HG03280 (cell line): ENCODE measurements around the gene PDSS2.
"Not testable (repeated sequence)": the region's sequence is repeated elsewhere in the genome, so short reads cannot be mapped to it uniquely, and the experiment has no call there.

Experiments used
- ATAC-seq: cut with Tn5 transposase; IDR thresholded peaks from one replicate; pipeline ENCODE4 v1.9.1; 2021; ENCODE audit warnings: mild to moderate bottlenecking, moderate library complexity; ENCODE audit not compliant: unreplicated experiment

PDSS2 gene

DNA sequence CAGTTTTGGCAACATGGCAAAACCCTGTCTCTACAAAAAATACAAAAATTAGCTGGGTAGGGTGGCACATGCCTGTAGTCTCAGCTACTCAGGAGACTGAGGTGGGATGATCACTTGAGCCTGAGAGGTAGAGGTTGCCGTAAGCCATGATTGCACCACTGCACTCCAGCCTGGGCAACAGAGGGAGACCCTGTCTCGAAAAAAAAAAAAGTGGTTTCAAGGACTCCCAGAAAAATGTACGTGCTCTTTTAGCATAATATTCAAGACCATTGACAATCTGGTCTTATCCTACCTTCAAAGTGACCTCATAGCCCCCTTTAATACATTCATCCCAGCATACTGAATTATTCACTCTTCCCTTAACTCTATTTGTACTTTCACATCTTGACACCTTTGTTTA lies 16.0 kb upstream of the PDSS2 start:
- not testable (repeated sequence) for ATAC-seq

DNA sequence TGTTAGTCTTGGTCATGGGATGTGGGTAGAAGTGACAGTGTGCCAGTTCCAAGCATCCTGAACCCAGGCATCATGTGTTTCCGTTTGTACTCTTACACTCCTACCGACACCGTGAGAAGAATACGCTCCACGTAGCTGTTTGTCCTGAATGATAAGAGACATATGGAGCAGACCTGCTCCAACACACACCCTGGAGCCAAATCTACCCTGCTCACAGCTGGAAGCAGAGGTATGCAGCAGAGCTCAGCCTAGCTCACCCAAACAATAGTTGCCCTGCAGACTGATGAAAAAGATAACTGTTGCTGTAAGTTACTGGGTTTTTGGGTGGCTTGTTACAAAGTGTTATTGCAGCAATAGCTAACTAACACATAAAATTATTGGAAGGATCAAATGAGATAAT lies 14.3 kb upstream of the PDSS2 start:
- no peak for ATAC-seq

DNA sequence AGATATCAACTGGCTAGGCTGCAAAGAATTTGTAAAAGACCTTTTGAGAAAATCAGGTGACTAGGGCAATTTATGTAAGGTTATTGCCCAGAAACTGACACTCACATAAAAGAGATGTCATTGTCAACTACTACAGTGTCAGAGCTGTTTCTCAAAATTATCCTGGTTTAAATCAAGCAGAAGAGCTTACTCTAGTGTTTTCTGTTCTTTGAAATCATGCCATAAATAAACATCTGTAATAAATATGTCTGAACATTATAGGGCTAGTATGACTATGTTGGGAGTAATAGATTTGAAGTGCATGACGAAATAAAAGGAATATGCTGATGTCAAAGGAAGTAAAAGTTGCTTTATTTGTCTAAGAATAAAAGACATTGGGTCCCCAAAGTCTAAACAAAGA lies 11.0 kb upstream of the PDSS2 start:
- ATAC-seq = no peak

DNA sequence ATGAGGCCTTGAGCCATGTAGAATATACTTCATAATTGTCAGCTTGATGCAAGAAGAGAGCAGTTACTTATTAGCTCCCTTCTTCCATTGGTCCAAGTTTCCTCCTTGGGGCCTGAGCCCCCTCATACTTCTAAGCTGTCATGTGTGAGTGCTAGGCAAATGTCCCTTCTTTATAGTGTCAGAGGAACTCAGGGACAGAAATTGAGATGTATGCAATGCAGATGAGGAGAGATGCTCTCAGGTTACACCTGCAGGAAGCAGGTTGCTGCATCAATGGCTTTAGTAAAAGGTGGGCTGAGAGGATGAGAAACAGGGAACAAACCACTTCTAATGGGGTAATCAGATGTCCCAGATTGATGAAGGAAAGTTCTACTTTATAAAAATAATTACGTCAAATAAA lies 6.7 kb upstream of the PDSS2 start:
- ATAC-seq = no peak

DNA sequence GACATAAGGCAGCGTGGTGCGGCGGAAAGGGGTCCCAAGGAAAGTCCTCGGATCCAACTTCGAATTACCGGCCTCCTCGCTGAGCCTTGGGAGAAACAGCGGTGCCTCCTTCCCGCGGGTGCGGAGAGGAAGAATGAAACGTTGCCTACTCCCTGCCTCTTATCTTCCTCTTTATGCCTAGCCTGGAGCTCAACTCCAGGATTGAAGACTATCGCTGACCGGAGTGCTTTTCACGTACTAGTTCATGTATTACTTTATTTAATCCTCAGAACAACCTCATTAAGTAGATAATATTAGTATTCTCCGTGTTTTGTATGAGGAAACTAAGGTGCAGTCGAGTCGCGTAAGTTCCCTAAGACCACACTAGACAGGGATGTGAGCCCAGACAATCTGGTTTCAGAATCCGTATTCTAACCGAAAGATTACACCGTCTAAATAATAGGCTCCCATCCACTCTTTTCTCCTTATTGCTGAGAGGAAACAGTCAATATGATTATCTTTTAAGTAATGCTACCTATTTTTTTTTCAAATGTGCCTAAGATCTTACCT lies 793 bp upstream of the PDSS2 start:
- ATAC-seq = no peak

DNA sequence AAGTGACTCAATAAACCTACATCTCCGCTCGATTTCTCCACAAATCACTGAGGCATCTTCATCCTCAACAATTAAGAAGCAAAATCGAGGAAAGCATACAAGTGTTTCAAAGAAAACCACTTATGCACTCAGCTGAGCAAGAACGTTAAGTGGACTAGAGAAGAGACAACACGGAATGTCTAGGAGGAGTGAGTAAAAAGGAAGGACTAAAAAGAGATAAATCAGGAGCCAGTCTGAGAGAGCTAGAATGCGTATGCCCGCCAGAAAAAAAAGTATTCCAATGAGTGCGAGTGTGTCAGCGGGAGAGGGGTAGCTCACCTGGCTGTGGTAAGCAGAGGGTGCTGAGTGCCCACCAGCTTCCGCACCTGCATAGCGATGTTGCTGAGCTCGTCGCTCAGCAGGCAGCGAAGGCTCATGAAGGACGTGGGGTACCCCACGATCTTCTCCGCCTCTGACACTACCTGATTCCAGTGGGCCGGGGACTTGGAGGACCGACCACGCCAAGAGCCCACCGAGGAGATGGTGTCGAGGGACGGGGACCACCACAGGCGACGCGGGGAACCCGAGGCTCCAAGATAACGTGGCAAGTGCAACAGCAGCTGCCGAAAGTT lies 587 bp downstream of the PDSS2 start:
- ATAC-seq = peak; percentile 30

DNA sequence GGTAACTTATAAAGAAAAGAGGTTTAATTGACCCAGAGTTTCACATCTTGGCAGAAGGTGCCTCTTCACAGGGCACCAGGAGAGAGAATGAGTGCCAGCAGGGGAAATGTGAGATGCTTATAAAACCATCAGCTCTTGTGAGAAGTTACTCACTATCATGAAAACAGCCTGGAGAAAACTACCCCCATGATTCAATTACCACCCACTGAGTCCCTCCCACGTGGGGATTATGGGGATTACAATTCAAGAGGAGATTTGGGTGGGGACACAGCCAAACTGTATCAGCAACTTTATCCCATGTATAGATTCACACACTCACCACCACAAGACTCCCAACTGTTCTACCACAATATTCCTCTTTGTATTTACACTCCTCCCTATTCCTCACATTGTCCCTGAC lies 10.6 kb downstream of the PDSS2 start:
- ATAC-seq = no peak

DNA sequence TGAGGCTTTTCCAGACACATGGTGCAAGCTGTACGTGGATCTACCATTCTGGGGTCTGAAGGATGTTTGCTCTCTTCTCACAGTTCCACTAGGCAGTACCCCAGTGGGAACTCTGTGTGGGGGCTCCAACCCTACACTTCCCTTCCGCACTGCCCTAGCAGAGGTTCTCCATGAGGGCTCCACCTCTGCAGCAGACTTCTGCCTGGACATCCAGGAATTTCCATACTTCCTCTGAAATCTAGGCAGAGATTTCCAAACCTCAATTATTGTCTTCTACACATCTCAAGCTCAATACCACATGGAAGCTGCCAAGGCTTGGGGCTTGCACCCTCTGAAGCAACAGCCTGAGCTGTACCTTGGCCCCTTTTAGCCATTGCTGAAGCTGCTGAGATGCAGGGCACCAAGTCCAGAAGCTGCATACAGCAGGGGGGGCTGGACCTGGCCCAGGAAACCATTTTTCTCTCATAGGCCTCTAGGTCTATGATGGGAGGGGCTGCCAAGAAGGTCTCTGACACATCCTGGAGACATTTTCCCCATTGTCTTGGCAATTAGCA lies 11.6 kb downstream of the PDSS2 start:
- ATAC-seq = no peak

DNA sequence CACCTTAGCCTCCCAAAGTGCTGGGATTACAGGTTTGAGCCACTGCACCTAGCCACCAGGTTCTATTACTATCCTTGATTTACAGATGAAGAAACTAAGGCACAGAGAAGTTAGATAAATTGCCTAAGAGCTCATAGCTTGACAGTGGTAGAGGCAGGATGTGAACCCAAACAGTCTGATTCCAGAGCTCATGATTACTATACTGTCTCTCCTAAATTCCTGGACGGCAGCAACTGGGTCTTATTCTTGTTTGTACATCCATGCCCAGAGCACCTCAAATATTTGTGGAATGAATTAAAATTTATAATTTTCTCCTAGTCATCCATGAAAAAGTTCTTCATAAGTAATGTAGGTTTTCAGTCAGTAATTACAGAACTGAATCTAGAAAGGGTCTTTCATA lies 15.1 kb downstream of the PDSS2 start:
- ATAC-seq = no peak

DNA sequence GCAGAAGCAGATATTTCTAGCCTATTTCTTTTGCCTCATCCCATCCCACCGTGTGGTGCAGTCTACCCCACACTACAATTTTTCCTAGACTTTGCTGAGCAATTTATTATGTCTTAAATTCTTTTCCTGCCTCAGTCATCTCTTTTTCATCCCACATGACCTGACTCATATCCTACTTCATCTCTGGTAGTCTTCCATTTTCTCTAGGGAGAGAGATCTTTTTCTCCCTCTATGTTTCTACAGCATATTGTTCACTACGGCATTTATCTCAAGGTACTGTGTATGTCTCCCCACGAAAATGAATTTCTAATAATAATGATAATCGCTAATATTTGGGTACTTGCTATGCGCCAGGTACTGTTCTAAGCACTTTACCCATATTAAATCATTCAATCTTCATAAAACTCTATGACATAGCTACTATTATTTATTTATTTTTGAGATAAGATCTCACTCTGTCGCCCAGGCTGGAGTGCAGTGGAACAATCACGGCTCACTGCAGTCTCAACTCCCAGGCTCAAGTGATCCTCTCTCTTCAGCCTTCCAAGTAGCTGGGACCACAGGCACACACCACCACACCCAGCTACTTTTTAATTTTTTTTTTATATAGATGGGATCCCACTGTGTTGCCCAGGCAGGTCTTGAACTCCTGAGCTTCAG lies 15.6 kb downstream of the PDSS2 start:
- ATAC-seq = no peak

DNA sequence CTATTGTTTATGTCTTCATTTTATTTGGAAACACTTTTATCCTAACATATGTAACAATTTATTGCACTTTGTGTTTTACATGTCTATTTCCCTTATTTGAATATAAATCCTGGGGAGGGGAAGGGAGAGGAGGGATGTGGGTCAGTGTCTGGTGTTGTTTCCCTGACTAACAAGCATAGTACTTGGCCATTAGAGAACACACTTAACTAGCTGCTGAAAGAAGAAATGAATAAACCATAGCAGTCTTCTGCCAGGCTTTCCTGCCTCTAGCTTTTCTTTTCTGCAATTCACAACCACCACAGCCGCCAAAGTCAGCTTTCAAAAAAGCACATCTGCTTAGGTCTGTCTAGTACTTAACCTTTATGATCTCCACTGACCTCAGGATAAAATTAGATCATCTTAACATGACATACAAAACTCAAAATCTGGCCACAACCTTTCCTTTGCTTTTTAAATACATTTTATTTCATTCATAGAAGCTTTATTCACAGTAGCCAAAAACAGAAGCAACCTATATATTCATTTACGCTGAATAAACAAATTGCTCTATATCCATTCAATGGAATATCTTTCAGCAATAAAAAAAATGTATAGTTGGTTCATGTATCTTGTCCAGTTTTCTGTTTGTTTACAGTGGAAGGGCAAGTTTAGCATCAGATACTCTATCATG lies 16.3 kb downstream of the PDSS2 start:
- ATAC-seq = no peak

DNA sequence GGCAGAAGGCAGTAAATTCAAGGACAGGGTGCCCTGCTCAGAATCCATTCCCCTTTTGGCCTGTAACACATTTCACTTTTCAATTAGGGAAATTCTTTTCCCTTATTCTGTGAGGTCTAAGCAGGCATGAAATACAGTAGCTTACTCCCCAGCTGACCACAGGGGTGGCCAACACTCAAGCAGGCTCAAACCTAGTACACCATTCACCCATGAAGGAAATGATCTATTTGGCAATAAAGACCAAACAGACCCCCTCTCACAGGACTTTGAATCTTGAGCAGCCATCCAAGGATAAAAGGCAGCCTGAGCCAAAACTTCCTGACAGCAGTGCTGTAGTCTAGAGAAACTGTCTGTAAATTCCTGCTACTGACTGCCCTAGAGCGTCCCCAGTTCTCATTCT lies 17.7 kb downstream of the PDSS2 start:
- no peak for ATAC-seq

DNA sequence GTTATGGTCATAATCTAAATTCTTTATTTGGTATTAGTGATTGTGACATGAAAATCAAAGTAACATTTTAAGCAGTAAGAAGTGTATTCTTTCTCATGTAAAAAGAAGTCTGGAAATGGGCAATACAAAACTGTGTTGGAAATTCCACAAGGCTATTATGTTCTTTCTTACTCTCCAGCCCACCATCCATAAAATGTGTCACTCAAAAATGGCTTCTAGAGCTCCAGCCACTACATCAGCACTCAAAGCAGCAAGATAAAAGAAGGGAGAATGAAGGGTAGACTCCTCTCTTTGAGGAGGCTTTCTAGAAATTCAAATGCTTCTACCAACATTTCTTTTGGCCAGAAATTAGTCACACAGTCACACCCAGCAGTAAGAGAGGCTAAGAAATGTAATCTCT lies 18.4 kb downstream of the PDSS2 start:
- ATAC-seq = no peak

DNA sequence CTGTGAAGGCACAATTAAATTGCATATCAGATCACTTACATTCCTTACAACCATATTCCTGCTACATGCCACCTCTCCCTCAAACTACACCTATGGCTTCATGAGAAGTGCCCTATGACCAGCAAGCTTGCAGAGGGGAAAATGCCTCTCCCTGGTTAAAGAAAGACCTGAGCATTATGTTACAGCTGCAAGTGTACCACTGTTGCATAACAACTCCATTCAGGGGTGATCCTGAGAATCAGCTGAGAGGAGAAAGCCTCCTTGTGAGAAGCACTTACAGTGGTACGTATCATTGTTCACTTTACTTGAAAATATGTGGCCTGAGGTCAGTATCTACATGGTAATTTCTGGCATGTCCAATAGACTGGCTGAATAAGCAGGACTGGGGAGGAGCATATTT lies 20.0 kb downstream of the PDSS2 start:
- ATAC-seq = no peak

DNA sequence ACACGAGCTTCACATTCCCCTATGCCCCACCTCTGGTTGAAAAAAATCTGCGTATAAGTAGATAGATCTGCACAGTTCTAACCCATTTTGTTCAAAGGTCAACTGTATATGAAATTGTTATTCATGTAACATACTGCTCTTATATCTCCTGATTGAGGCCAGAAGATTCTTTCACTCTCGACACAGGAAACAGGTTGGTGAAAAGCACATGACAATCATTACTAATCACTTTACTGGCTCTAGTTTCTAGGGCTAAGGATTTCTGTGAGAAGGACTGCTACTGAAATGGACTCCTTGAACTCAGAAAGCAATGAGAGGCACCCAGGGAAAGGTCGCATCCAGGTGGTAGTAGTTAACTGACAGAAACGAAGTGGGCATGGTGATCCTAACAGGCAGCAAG lies 21.7 kb downstream of the PDSS2 start:
- no peak for ATAC-seq

DNA sequence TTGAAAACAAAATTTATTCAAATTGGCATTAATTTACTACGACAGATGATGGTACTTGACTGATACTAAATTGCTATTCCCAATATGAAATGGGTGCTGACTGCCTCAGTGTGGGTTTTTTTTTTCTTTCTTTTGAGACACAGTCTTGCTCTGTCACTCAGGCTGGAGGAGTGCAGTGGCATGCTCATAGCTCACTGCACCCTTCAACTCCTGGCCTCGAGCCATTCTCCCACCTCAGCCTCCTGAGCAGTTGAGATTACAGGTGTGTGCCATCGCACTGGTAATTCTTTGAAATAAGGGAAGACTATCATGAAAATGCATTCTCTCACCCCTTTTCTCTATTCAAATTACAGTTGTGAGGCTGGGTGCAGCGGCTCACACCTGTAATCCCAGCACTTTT lies 22.5 kb downstream of the PDSS2 start:
- ATAC-seq = no peak

DNA sequence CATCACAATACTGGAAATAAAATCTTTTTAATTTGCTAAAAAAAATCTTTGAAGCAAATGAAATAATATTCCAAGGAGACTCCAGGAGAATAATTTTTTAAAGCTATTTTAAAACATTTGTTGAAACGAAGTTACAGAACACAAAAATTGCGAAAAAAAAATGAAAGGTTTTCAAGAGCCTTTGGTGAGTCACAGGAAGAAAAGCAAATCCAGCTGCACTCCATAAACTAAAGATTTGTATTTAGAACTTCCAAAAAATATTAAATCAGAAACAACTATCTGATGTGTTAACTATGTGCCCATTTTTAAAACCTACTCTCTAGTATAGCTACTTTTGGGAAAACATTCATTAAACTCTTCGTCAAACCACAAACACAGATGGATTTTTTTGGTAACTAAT lies 23.6 kb downstream of the PDSS2 start:
- ATAC-seq = no peak

DNA sequence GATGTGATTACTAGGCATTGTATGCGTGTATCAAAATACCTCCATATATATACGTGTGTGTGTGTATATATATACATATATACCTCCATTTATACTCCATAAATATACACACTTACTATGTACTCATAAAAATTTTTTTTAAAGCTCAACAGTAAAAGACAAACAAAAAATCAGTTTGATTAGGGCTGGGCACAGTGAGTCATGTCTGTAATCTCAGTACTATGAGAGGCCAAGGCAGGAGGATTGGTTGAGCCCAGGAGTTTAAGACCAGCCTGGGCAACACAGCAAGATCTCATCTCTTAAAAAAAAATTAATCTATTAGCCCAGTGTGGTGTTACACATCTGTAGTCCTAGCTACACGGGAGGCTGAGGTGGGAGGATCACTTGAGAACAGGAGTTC lies 24.6 kb downstream of the PDSS2 start:
- ATAC-seq = no peak

DNA sequence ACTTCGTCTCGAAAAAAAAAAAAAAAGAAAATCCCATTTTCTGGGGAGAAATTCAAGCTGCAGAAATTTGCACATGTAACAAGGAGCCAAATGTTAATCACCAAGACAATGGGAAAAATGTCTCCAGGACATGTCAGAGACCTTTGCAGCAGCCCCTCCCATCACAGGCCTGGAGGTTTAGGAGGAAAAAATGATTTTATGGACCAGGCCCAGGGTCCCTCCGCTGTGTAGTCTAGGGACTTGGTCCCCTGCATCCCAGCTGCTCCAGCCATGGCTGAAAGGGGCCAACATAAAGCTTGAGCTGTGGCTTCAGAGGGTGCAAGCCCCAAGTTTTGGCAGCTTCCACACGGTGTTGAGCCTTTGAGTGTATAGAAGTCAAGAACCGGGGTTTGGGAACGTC lies 33.4 kb downstream of the PDSS2 start:
- not testable (repeated sequence) for ATAC-seq

DNA sequence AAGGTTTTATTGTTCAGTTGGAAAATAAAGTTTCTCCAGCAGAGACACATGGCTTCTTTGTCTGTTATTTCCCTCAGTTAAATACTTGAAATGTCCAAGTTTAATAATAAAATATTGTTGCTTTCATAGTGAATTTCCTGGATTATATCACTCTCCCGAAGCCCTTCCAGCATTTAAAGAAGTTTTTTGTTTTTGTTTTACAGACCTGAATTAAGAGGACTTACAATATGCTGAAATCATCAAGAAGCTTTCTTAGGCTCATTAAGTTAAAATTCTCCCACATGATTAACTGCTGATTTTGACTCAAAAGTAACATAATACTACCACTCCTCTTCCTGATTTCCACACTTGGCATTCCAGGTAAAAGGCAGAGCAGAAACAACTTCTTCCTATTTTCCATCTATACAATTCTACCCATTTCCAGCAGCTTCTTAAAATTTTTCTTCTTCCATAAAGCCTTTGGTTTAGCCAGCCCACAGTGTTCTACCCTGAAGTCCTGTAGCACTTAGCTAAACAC lies 35.8 kb downstream of the PDSS2 start:
- ATAC-seq = no peak

DNA sequence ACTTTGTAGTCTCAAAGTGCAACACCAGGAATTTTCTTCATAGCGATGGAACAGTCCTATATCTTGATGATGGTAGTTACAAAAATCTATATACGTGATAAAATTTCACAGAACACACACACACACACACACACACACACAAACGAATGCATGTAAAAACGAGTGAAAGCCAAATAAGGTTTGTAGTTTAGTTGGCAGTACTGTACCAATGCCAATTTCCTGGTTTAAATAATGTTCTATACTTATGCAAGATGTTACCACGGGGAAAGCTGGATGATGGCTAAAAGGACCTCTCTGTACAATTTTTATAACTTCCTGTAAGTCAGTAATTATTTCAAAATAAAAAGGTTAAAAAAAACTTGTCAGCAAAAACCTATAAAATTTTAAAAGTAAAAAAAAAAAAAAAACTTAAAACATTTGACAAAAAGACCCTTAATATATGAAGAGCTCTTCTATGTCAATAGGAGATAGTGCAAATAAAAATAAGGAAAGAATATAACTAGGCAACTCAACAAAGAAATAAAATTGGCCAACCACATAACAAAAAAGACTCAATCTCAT lies 37.6 kb downstream of the PDSS2 start:
- ATAC-seq = no peak
